Nephron progenitor cell (in vitro differentiated cells): ENCODE data around the gene C5AR1.

Experiments used
- DNase-seq: peaks from one replicate; pipeline ENCODE4 v3.0.0; 2021
- H3K27ac Mint-ChIP-seq: 2 replicates; pipeline ENCODE4 v1.8.0; 2021; ENCODE audit warnings: mild to moderate bottlenecking, moderate library complexity, mixed read lengths
- H3K27me3 Mint-ChIP-seq: 2 replicates; pipeline ENCODE4 v1.8.0; 2021; ENCODE audit warnings: mild to moderate bottlenecking, low read depth, mixed read lengths; ENCODE audit not compliant: poor library complexity
- H3K36me3 Mint-ChIP-seq: 2 replicates; pipeline ENCODE4 v1.8.0; 2021; ENCODE audit warnings: low read depth, mixed read lengths
- H3K4me1 Mint-ChIP-seq: 2 replicates; pipeline ENCODE4 v1.8.0; 2021; ENCODE audit warnings: mixed read lengths
- H3K4me3 Mint-ChIP-seq: 2 replicates; pipeline ENCODE4 v1.8.0; 2021; ENCODE audit warnings: mild to moderate bottlenecking, moderate library complexity, mixed read lengths
- H3K9me3 Mint-ChIP-seq: 2 replicates; pipeline ENCODE4 v1.8.0; 2021; ENCODE audit warnings: mild to moderate bottlenecking, moderate library complexity, mixed read lengths
- CTCF ChIP-seq: fragments of 200-600 bp; sonication (generic); IDR thresholded peaks from 2 replicates; pipeline ENCODE4 v1.5.0; 2021; ENCODE audit warnings: antibody characterized with exemption

C5AR1 gene

GRCh38 chr19:47351548-47351947 is 41.9 kb downstream of the C5AR1 start:
- no peak overlapping the region for H3K27ac Mint-ChIP-seq
- H3K4me3 Mint-ChIP-seq: peak overlapping the region; percentile 62
- DNase-seq: no peak
- H3K9me3 Mint-ChIP-seq: peaks cover 8% of the 10 kb centered on the region
- H3K4me1 Mint-ChIP-seq: peaks cover 30% of the 10 kb centered on the region
- no peak for TF ChIP-seq CTCF
- H3K36me3 Mint-ChIP-seq: peaks cover 69% of the 10 kb centered on the region
- H3K27me3 Mint-ChIP-seq: peaks cover 4% of the 10 kb centered on the region

GRCh38 chr19:47352095-47352494 is 42.4 kb downstream of the C5AR1 start:
- peaks cover 4% of the 10 kb centered on the region for H3K27me3 Mint-ChIP-seq
- peak overlapping the region; percentile 28 for H3K4me3 Mint-ChIP-seq
- H3K36me3 Mint-ChIP-seq: peaks cover 75% of the 10 kb centered on the region
- H3K27ac Mint-ChIP-seq: no peak overlapping the region
- peaks cover 30% of the 10 kb centered on the region for H3K4me1 Mint-ChIP-seq
- peaks cover 8% of the 10 kb centered on the region for H3K9me3 Mint-ChIP-seq
- no peak for DNase-seq
- TF ChIP-seq CTCF: no peak

- no peak overlapping the region for H3K4me3 Mint-ChIP-seq
- no peak for DNase-seq
- H3K27ac Mint-ChIP-seq: no peak overlapping the region
- peaks cover 30% of the 10 kb centered on the region for H3K4me1 Mint-ChIP-seq
- H3K27me3 Mint-ChIP-seq: peaks cover 4% of the 10 kb centered on the region
- TF ChIP-seq CTCF: no peak
- H3K9me3 Mint-ChIP-seq: peaks cover 4% of the 10 kb centered on the region
- peaks cover 87% of the 10 kb centered on the region for H3K36me3 Mint-ChIP-seq
These were observed 43.6 kb downstream of the C5AR1 start for GRCh38 chr19:47353307-47353712.

- Mint-ChIP-seq H3K27me3 (no peaks in the 10 kb centered on the region), H3K36me3 (peaks cover 93% of the 10 kb centered on the region)
- no peak for DNase-seq
These were observed 47.2 kb downstream of the C5AR1 start for GRCh38 chr19:47356900-47357299.

GRCh38 chr19:47357788-47358680 is 48.4 kb downstream of the C5AR1 start:
- H3K9me3 Mint-ChIP-seq: no peaks in the 10 kb centered on the region
- no peaks in the 10 kb centered on the region for H3K4me1 Mint-ChIP-seq
- H3K27ac Mint-ChIP-seq: no peak overlapping the region
- H3K4me3 Mint-ChIP-seq: no peak overlapping the region
- TF ChIP-seq CTCF: no peak
- H3K36me3 Mint-ChIP-seq: peaks cover 87% of the 10 kb centered on the region
- no peaks in the 10 kb centered on the region for H3K27me3 Mint-ChIP-seq
- DNase-seq: no peak

More at GRCh38 chr19:47356900-47357299, 47.2 kb downstream of the C5AR1 start:
- no peak overlapping the region for H3K4me3 Mint-ChIP-seq
- H3K27ac Mint-ChIP-seq: no peak overlapping the region
- H3K9me3 Mint-ChIP-seq: no peaks in the 10 kb centered on the region
- no peak for TF ChIP-seq CTCF
- H3K4me1 Mint-ChIP-seq: peaks cover 1% of the 10 kb centered on the region

GRCh38 chr19:47358936-47359335 is 49.3 kb downstream of the C5AR1 start:
- no peak overlapping the region for H3K4me3 Mint-ChIP-seq
- no peak for DNase-seq
- H3K4me1 Mint-ChIP-seq: no peaks in the 10 kb centered on the region
- TF ChIP-seq CTCF: no peak
- no peaks in the 10 kb centered on the region for H3K9me3 Mint-ChIP-seq
- peak overlapping the region; percentile 29 for H3K27ac Mint-ChIP-seq
- peaks cover 81% of the 10 kb centered on the region for H3K36me3 Mint-ChIP-seq
- no peaks in the 10 kb centered on the region for H3K27me3 Mint-ChIP-seq
